Inferior parietal cortex (tissue), 1 donor: ENCODE data around the gene ZNF831.

Experiments
- DNase-seq: peaks from one replicate; pipeline ENCODE4 v3.0.0-alpha.2; 2016; ENCODE audit errors: extremely low spot score

Gene ZNF831

DNA sequence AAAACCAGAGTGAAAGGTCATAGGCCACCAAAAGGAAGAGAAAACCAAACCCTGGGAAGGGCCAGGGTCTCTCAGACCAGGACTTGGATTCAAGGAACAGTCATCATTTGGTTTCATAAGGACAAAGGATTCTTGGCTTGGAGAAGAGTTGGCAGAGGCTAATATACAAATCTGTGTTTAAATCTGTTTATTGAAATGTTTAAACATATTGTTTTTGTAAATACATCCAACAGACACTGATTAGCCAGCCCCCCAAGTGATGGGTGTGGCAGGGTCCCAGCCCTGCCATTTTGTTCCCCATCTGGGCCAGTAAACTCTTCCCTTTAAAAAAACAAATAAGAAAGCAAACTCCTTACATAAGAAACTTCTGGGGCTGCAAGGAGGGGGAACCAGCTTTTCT is 6.1 kb upstream of the ZNF831 start:
- DNase-seq: no peak

GRCh38 chr20:59157961-59158541 is 5.6 kb upstream of the ZNF831 start:
- no peak for DNase-seq

DNA sequence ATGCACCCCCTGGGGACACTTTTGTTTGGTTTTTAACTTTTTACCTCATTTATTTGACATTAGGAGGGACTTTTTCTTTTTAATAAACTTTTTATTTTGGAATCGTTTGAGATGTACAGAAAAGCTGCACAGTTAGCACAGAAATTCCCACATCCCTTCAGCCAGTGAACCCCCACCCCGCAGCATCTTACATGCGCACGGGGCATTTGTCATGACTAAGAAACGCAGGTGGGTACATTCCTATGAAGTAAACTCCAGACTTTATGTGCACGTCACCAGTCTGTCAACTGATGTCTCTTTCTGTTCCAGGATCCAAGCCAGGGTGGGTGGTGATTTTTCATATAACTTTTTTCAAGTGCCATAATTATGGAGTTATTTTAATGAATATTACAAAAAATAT is 4.9 kb upstream of the ZNF831 start:
- DNase-seq: no peak

- DNase-seq: no peak
Measured at GRCh38 chr20:59159091-59159490, 4.5 kb upstream of the ZNF831 start.

DNA sequence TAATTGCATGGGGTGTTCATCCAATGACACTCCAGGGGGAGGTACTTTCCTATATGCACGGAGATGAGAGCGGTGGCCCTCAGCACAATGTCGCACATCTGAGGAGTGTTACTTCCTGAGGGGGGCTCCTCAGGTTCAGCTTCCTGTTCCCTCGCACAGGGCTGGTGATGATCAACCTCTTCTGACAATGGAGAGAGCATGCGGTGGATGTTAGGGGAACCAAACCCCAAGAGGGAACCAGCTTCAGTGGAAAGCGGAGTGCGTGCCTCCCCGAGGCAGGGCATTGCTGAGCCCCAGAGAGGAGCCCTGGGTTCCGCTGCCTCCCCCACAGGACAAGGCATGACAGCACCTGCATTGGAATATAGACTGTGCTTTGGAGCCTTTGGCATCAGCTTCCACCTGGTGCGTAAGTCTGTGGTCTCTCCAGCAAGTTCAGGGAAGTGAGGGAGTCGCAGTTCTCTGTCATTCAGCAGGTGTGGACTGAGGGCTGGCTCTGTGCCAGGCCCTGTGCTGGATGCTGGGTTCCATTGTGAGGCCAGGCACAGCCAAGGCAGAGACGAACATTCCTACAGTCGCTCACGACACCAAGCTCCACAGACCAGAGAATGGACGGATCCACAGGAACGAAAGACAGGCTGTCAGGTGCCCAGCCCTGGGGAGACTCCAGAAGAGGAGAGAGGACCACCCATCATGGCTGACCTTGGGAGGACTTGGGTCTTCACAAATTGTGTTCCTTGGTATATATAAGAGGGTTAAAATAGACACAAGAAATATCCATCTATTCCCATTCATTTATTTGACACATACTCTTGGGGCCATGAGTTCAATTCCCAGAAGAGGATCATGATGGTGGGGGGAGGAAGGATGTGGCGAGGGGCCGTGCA is 3.9 kb upstream of the ZNF831 start:
- no peak for DNase-seq

DNA sequence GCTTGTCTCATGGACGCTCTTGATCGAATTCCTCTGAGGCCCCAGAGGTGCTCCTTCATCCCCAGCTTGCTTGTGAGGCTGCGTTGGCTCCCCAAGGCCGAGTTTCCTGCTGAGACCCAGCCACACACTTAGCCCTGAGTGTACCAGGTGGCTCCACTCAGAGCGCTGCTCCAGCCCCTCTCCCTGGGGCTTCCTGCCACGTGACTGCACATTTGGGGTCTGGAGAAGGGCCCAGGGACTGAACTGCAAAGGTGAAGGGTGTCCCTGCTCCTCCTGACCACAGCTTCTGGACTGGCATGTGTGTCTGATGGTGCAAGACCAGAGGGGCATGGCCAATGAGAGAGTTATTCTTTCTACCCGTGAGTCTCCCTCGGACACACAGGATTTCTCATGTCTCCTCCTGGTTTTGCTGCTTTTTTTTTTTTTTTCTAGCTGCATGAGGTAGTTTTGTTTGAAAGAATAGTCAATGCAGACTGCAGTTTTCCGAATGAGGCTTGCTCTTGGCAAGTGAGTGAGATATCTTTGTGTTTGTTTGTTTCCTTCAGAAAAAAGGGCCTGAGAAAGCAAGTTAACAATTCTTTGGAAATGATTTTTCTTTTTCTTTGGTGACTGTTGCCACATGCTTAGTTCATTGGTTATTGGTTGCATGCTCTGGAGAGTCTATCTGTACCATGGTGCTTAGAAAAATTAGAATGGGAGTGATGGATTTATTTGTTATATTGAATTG is 3.1 kb upstream of the ZNF831 start:
- DNase-seq: no peak

DNA sequence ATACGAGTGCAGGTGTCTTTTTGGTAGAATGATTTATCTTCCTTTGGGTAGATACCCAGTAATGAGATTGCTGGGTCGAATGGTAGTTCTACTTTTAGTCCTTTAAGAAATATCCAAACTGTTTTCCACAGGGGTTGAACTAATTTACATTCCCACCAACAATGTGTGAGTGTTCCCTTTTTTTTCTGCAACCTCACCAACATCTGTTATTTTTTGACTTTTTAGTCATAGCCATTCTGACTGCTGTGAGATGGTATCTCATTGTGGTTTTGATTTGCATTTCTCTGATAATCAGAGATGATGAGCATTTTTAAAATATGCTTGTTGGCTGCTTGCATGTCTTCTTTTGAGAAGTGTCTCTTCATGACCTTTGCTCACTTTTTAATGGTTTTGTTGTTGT is 1.9 kb upstream of the ZNF831 start:
- no peak for DNase-seq

DNA sequence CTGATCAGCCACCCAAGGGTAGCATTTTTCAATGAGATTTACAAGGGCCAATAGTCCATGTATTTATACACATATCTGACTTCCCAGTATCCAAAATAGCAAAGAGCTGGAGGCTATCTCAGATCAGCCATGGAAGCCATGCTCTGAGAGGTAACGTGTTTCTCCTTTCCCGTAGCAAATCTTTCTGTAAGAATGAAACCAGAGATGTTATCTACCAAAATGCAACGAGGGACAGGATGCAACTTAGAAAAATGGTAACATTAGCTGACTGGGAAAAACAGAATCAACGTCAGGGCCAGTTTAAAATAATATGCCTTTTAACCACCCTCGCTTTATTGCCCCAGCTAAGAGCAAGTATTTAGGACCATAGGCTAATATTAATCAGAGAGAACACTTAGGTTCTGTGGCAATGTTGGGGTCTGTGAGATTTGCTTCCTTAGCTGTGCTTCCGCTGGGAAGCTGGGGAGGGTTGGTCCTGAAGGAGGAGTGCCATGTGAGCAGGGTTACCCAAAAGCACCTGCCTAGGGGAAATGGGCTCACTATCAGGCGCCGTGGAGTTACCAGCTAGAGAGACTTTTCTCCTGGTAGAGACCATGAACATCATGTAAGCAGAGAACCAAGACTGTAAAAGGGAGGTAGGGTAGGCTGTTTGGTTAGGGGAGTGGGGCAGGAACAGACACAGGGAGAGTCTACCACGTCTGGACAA is 1.2 kb downstream of the ZNF831 start:
- DNase-seq: no peak

GRCh38 chr20:59165396-59165795 is 1.8 kb downstream of the ZNF831 start:
- DNase-seq: no peak

GRCh38 chr20:59165891-59166709 is 2.5 kb downstream of the ZNF831 start:
- no peak for DNase-seq

DNA sequence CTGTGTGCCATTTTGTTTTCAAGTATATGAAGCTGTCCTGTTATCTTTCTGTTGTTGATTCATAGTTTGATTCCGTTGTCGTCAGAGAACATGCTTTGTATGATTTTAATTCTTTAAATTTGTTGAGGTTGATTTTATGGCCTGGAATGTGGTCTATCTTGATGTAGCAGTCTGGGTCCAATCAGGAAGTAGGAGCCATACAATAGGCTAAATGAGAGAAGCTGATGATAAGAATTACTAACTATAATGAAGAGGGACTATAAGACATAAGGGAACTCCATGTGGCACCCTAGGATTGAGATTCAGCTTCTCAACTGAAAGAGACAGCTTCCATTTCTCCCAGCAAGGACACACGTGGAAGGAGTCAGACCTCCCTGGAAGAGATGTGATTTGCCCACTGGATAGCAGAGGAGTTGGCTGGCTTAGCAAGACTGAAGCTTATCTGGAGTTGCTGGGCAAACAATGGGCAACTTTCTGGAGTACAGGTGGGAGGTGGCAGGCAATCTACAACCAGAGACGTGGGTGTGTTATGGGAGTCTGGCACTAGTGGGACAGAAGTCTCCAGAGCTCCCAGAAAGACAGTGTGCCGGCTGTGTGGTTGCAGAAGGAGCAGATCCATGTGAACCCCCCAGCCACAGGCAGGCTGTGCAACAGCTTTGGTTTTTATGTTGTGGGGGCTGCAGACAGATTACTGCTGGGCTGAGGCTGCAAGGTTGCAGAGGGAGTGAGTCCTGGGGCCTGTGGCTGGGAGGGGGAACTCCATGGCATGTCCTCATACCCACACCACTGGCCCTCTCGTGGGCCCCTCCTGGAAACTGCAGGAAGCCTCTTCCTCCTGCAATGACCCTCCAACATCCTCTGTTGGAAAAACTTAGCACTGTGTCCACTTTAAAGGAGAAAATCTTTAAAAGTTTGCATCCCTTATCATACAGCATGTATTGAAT is 7.1 kb downstream of the ZNF831 start:
- no peak for DNase-seq

- DNase-seq: no peak
Measured at GRCh38 chr20:59171986-59172385, 8.4 kb downstream of the ZNF831 start.

- DNase-seq: no peak
Measured at GRCh38 chr20:59173938-59174491, 10.4 kb downstream of the ZNF831 start.

GRCh38 chr20:59175002-59175401 is 11.4 kb downstream of the ZNF831 start:
- no peak for DNase-seq

- DNase-seq: no peak
Measured at GRCh38 chr20:59175861-59176260, 12.2 kb downstream of the ZNF831 start.

DNA sequence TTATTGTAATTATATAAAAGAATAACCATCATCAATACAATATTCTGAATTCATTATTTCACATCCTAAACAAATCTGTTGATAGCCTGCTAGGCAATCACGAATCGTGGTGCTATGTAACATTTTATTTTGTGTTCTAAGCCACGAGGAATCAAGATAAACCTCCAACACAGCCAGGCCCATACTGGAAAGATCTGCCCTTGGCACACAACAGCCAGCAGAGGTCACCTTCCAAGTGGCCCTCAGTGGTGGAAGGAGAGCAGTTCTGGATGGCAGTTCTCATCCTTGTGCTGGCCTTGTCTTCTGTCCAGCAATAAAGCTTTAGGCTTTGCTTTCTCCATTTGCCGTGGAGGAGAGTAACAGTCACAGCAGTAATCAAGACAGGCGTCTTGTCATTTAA is 13.2 kb downstream of the ZNF831 start:
- DNase-seq: no peak

GRCh38 chr20:59177266-59178250 is 13.9 kb downstream of the ZNF831 start:
- no peak for DNase-seq

- DNase-seq: no peak
Measured at GRCh38 chr20:59178983-59179595, 15.5 kb downstream of the ZNF831 start.
